GM23338 (cell line): ENCODE results near the gene KRTAP20-4. TPM values are rescaled to one million over a fixed set of nuclear protein-coding genes. Genes with fewer than 3 reads are reported as not detected.

Experiments
- ATAC-seq: fragments of 200-7000 bp; cut with Tn5 transposase; 3 replicates; pipeline ENCODE4 v1.9.1; 2020
- DNase-seq: peaks from one replicate; pipeline ENCODE4 v3.0.0-alpha.2; 2015; ENCODE audit warnings: low spot score
- H2AFZ ChIP-seq: fragments of 200-600 bp; sonication (generic); 2 replicates; pipeline ENCODE4 v1.8.0; 2016; ENCODE audit warnings: antibody characterized with exemption, mild to moderate bottlenecking, moderate library complexity
- H3F3A ChIP-seq: fragments of 200-600 bp; sonication (generic); replicated peaks from 2 replicates; pipeline ENCODE4 v1.8.0; 2017; ENCODE audit warnings: antibody characterized with exemption, mixed run types, low read depth
- H3K27ac ChIP-seq: fragments of 200-600 bp; sonication (generic); 2 replicates; pipeline ENCODE4 v1.6.1; 2016; ENCODE audit warnings: low read depth
- H3K27me3 ChIP-seq: fragments of 200-600 bp; sonication (generic); 2 replicates; pipeline ENCODE4 v1.8.0; 2016; ENCODE audit warnings: mild to moderate bottlenecking, mixed run types, moderate library complexity; ENCODE audit not compliant: insufficient read depth
- H3K36me3 ChIP-seq: fragments of 200-600 bp; sonication (generic); 2 replicates; pipeline ENCODE4 v1.8.0; 2016; ENCODE audit warnings: mild to moderate bottlenecking; ENCODE audit not compliant: insufficient read depth
- H3K4me1 ChIP-seq: fragments of 200-600 bp; sonication (generic); 2 replicates; pipeline ENCODE4 v1.8.0; 2016; ENCODE audit warnings: mild to moderate bottlenecking, moderate library complexity; ENCODE audit not compliant: insufficient read depth
- H3K4me2 ChIP-seq: fragments of 200-600 bp; sonication (generic); 2 replicates; pipeline ENCODE4 v1.7.1; 2017; ENCODE audit warnings: mixed run types
- H3K4me3 ChIP-seq: fragments of 200-600 bp; sonication (generic); 2 replicates; pipeline ENCODE4 v1.6.1; 2016; ENCODE audit warnings: mixed run types
- H3K79me2 ChIP-seq: fragments of 200-600 bp; sonication (generic); replicated peaks from 2 replicates; pipeline ENCODE4 v1.8.0; 2017; ENCODE audit warnings: mild to moderate bottlenecking; ENCODE audit not compliant: insufficient read depth
- H3K9me2 ChIP-seq: fragments of 200-600 bp; sonication (generic); 2 replicates; pipeline ENCODE4 v1.8.0; 2017; ENCODE audit not compliant: insufficient read depth
- H4K20me1 ChIP-seq: fragments of 200-600 bp; sonication (generic); replicated peaks from 2 replicates; pipeline ENCODE4 v1.8.0; 2017; ENCODE audit warnings: mild to moderate bottlenecking; ENCODE audit not compliant: insufficient read depth
- H3K27ac Mint-ChIP-seq: 2 replicates; pipeline ENCODE4 v1.8.0; 2020; ENCODE audit warnings: inconsistent platforms, mild to moderate bottlenecking, moderate library complexity, mixed read lengths
- H3K27me3 Mint-ChIP-seq: 3 replicates; pipeline ENCODE4 v1.8.0; 2022; ENCODE audit warnings: low read depth, mild to moderate bottlenecking, moderate library complexity, mixed read lengths, inconsistent platforms; ENCODE audit not compliant: insufficient read depth, poor library complexity
- H3K36me3 Mint-ChIP-seq: 3 replicates; pipeline ENCODE4 v1.8.0; 2021; ENCODE audit warnings: low read depth, mild to moderate bottlenecking, inconsistent platforms, moderate library complexity, mixed read lengths
- H3K4me1 Mint-ChIP-seq: 3 replicates; pipeline ENCODE4 v1.8.0; 2020; ENCODE audit warnings: mild to moderate bottlenecking, inconsistent platforms, mixed read lengths
- H3K4me3 Mint-ChIP-seq: 3 replicates; pipeline ENCODE4 v1.8.0; 2021; ENCODE audit warnings: moderate library complexity, mild to moderate bottlenecking, inconsistent platforms, mixed read lengths
- H3K9me3 Mint-ChIP-seq: 3 replicates; pipeline ENCODE4 v1.8.0; 2020; ENCODE audit warnings: moderate library complexity, mild to moderate bottlenecking, inconsistent platforms, mixed read lengths
- CREB1 ChIP-seq: fragments of 250-450 bp; sonication (Bioruptor Pico); IDR thresholded peaks from 2 replicates; pipeline ENCODE4 v1.5.0; 2020; ENCODE audit warnings: low read depth, mild to moderate bottlenecking, moderate library complexity
- JUNB ChIP-seq: IDR thresholded peaks from one replicate; pipeline ENCODE4 v1.6.1; 2016; ENCODE audit warnings: antibody characterized with exemption; ENCODE audit not compliant: unreplicated experiment
- NANOG ChIP-seq: IDR thresholded peaks from 2 replicates; pipeline ENCODE4 v1.6.1; 2016; ENCODE audit warnings: antibody characterized with exemption, borderline replicate concordance
- ZNF114 ChIP-seq: fragments of 250-450 bp; sonication (Bioruptor Pico); IDR thresholded peaks from 2 replicates; pipeline ENCODE4 v1.5.0; 2020; ENCODE audit warnings: mild to moderate bottlenecking, moderate library complexity
- ZNF331 ChIP-seq: fragments of 250-450 bp; sonication (Bioruptor Pico); IDR thresholded peaks from 2 replicates; pipeline ENCODE4 v1.5.0; 2020; ENCODE audit warnings: low read depth, mild to moderate bottlenecking, moderate library complexity
- polyA plus RNA-seq: library from polyadenylated mRNA; unstranded; fragments of >200 nt; fragmentation: Nextera tagmentation; extraction: Ambion mirVana; gene quantifications from 2 replicates; pipeline ENCODE4 v1.2.1, GENCODE V29; 2016
- total RNA-seq: library from RNA; depleted of rRNA; stranded (reverse); fragments of >200 nt; shearing (Covaris generic); gene quantifications from 2 replicates; pipeline ENCODE4 v1.2.3, GENCODE V29; 2014
- TF ChIP-seq, protein P1 (sequence below), 2 experiments: fragments of 200-600 bp in 1 of 2; sonication (generic) in 1 of 2; conservative IDR thresholded peaks; 2 replicates each; pipeline versions ENCODE4 v1.5.1 to v1.6.1; 2016 to 2017; ENCODE audit warnings: antibody characterized with exemption in 2 of 2, low read depth in 2 of 2, mild to moderate bottlenecking in 2 of 2, moderate library complexity in 1 of 2
- TF ChIP-seq, protein P2 (sequence below): IDR thresholded peaks from 2 replicates; pipeline ENCODE4 v1.6.1; 2016; ENCODE audit warnings: antibody characterized with exemption
- TF ChIP-seq, protein P3 (sequence below): fragments of 250-450 bp; sonication (Bioruptor Pico); IDR thresholded peaks from 2 replicates; pipeline ENCODE4 v1.5.0; 2020; ENCODE audit warnings: mild to moderate bottlenecking, moderate library complexity

The KRTAP20-4 gene
- total and polyA plus RNA-seq, 2 experiments from 2014 or later = not detected

DNA sequence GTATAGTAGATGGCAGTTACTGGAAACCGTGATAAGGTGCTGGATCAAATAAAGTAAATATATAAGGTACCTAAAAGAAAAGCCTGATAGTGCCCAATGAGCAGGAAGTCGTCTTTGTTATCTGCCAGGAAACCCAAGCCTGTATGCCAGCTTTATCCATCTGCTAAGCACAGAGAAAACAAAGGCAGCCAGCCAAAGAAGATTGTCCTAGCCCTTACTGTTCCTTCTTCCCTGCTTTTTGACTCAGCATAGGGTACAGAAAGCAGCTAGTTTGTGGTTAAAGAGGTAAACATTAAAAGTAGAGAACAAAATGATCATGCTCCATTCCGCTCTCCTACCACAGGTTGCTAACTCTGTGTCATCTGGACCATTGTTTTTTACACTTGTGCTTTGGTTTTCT, 40.3 kb upstream of the KRTAP20-4 start (continued):
- no peak for TF ChIP-seq JUNB
- TF ChIP-seq NANOG = no peak

DNA sequence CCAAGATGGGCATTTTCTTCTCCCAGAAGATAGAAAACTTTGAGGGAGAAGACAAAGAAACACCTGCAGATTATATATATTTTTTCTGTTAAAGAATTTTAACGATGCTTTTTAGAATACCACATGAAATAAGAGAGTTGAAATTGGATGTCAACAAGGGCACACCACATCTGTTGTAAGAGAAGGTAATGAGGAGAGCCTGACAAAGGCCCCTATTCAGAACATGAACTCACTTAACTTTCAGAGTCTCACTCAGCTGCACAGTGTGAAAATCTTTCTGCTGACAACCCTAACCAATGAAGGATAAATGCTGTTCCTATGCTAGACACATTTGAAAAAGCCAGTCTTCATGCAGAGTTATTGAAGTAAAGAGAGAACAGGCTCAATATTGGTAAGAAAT, 37.6 kb upstream of the KRTAP20-4 start:
- Histone ChIP-seq H3K27me3 (no peaks in the 10 kb centered on the region), H4K20me1 (no peaks in the 10 kb centered on the region), H3K4me1 (no peaks in the 10 kb centered on the region), H3K36me3 (no peaks in the 10 kb centered on the region), H3K4me2 (no peak overlapping the region), H3K27ac (no peak overlapping the region), H3F3A (no peaks in the 10 kb centered on the region), H3K79me2 (no peaks in the 10 kb centered on the region), H3K4me3 (no peak overlapping the region), H2AFZ (no peak overlapping the region), H3K9me2 (no peaks in the 10 kb centered on the region)
- H3K36me3 Mint-ChIP-seq = no peaks in the 10 kb centered on the region
- H3K9me3 Mint-ChIP-seq = no peaks in the 10 kb centered on the region
- DNase-seq (no peak), ATAC-seq (no peak)
- TF ChIP-seq, protein P1, sequence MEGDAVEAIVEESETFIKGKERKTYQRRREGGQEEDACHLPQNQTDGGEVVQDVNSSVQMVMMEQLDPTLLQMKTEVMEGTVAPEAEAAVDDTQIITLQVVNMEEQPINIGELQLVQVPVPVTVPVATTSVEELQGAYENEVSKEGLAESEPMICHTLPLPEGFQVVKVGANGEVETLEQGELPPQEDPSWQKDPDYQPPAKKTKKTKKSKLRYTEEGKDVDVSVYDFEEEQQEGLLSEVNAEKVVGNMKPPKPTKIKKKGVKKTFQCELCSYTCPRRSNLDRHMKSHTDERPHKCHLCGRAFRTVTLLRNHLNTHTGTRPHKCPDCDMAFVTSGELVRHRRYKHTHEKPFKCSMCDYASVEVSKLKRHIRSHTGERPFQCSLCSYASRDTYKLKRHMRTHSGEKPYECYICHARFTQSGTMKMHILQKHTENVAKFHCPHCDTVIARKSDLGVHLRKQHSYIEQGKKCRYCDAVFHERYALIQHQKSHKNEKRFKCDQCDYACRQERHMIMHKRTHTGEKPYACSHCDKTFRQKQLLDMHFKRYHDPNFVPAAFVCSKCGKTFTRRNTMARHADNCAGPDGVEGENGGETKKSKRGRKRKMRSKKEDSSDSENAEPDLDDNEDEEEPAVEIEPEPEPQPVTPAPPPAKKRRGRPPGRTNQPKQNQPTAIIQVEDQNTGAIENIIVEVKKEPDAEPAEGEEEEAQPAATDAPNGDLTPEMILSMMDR (conservative IDR thresholded peaks at IDR 0.05; ENCODE audit: low read depth in 2 of 2) = no peak
- TF ChIP-seq CREB1 = no peak
- no peak for TF ChIP-seq ZNF114
- TF ChIP-seq, protein P2, sequence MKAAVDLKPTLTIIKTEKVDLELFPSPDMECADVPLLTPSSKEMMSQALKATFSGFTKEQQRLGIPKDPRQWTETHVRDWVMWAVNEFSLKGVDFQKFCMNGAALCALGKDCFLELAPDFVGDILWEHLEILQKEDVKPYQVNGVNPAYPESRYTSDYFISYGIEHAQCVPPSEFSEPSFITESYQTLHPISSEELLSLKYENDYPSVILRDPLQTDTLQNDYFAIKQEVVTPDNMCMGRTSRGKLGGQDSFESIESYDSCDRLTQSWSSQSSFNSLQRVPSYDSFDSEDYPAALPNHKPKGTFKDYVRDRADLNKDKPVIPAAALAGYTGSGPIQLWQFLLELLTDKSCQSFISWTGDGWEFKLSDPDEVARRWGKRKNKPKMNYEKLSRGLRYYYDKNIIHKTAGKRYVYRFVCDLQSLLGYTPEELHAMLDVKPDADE = no peak
- no peak for TF ChIP-seq JUNB
- TF ChIP-seq ZNF331 (CRISPR knock-in tag) = no peak
- TF ChIP-seq NANOG = no peak
- TF ChIP-seq, protein P3, sequence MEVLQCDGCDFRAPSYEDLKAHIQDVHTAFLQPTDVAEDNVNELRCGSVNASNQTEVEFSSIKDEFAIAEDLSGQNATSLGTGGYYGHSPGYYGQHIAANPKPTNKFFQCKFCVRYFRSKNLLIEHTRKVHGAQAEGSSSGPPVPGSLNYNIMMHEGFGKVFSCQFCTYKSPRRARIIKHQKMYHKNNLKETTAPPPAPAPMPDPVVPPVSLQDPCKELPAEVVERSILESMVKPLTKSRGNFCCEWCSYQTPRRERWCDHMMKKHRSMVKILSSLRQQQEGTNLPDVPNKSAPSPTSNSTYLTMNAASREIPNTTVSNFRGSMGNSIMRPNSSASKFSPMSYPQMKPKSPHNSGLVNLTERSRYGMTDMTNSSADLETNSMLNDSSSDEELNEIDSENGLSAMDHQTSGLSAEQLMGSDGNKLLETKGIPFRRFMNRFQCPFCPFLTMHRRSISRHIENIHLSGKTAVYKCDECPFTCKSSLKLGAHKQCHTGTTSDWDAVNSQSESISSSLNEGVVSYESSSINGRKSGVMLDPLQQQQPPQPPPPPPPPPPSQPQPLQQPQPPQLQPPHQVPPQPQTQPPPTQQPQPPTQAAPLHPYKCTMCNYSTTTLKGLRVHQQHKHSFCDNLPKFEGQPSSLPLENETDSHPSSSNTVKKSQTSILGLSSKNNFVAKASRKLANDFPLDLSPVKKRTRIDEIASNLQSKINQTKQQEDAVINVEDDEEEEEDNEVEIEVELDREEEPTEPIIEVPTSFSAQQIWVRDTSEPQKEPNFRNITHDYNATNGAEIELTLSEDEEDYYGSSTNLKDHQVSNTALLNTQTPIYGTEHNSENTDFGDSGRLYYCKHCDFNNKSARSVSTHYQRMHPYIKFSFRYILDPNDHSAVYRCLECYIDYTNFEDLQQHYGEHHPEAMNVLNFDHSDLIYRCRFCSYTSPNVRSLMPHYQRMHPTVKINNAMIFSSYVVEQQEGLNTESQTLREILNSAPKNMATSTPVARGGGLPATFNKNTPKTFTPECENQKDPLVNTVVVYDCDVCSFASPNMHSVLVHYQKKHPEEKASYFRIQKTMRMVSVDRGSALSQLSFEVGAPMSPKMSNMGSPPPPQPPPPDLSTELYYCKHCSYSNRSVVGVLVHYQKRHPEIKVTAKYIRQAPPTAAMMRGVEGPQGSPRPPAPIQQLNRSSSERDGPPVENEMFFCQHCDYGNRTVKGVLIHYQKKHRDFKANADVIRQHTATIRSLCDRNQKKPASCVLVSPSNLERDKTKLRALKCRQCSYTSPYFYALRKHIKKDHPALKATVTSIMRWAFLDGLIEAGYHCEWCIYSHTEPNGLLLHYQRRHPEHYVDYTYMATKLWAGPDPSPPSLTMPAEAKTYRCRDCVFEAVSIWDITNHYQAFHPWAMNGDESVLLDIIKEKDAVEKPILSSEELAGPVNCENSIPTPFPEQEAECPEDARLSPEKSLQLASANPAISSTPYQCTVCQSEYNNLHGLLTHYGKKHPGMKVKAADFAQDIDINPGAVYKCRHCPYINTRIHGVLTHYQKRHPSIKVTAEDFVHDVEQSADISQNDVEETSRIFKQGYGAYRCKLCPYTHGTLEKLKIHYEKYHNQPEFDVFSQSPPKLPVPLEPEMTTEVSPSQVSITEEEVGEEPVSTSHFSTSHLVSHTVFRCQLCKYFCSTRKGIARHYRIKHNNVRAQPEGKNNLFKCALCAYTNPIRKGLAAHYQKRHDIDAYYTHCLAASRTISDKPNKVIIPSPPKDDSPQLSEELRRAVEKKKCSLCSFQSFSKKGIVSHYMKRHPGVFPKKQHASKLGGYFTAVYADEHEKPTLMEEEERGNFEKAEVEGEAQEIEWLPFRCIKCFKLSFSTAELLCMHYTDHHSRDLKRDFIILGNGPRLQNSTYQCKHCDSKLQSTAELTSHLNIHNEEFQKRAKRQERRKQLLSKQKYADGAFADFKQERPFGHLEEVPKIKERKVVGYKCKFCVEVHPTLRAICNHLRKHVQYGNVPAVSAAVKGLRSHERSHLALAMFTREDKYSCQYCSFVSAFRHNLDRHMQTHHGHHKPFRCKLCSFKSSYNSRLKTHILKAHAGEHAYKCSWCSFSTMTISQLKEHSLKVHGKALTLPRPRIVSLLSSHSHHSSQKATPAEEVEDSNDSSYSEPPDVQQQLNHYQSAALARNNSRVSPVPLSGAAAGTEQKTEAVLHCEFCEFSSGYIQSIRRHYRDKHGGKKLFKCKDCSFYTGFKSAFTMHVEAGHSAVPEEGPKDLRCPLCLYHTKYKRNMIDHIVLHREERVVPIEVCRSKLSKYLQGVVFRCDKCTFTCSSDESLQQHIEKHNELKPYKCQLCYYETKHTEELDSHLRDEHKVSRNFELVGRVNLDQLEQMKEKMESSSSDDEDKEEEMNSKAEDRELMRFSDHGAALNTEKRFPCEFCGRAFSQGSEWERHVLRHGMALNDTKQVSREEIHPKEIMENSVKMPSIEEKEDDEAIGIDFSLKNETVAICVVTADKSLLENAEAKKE (CRISPR knock-in tag) = no peak
- H3K27ac Mint-ChIP-seq = no peak overlapping the region
- no peaks in the 10 kb centered on the region for H3K4me1 Mint-ChIP-seq
- no peaks in the 10 kb centered on the region for H3K27me3 Mint-ChIP-seq
- no peak overlapping the region for H3K4me3 Mint-ChIP-seq
